GM12878 (cell line): ENCODE measurements around the gene ADCY9.

Source experiments
- ATF7 ChIP-seq: fragments of 450-650 bp; IDR thresholded peaks from 2 replicates; pipeline ENCODE4 v1.6.1; 2016; ENCODE audit warnings: low read depth, mild to moderate bottlenecking
- ESRRA ChIP-seq: IDR thresholded peaks from 2 replicates; pipeline ENCODE4 v1.6.1; 2012; ENCODE audit warnings: mild to moderate bottlenecking, low read length, improper control_type of control experiment
- EZH2 ChIP-seq: IDR thresholded peaks from 2 replicates; pipeline ENCODE4 v1.6.1; 2012; ENCODE audit warnings: low read depth, mild to moderate bottlenecking, control low read depth, inconsistent platforms, low read length, borderline replicate concordance; ENCODE audit not compliant: control insufficient read depth
- KDM1A ChIP-seq: fragments of 200-600 bp; sonication (generic); IDR thresholded peaks from 2 replicates; pipeline ENCODE4 v1.6.1; 2016; ENCODE audit warnings: borderline replicate concordance
- NFIC ChIP-seq: IDR thresholded peaks from 2 replicates; pipeline ENCODE4 v1.6.1; 2012; ENCODE audit warnings: low read depth, mild to moderate bottlenecking, inconsistent platforms, low read length, moderate library complexity
- RAD21 ChIP-seq: IDR thresholded peaks from 2 replicates; pipeline ENCODE4 v1.6.1; 2011; ENCODE audit warnings: mild to moderate bottlenecking, low read depth, low read length, moderate library complexity; ENCODE audit not compliant: insufficient read depth
- SMAD1 ChIP-seq: fragments of 450-650 bp; IDR thresholded peaks from 2 replicates; pipeline ENCODE4 v1.6.1; 2018; ENCODE audit warnings: mild to moderate bottlenecking, low read depth; ENCODE audit not compliant: partially characterized antibody
- TAF1 ChIP-seq: IDR thresholded peaks from 2 replicates; pipeline ENCODE4 v1.6.1; 2011; ENCODE audit warnings: mild to moderate bottlenecking, low read depth, low read length, borderline replicate concordance
- TF ChIP-seq, protein P1 (sequence below), 3 experiments: IDR thresholded peaks in 2 of 3; conservative IDR thresholded peaks in 1 of 3; 2 replicates each; pipeline ENCODE4 v1.5.1; 2011; ENCODE audit warnings: low read depth in 3 of 3, low read length in 3 of 3, mild to moderate bottlenecking in 3 of 3, control low read depth in 2 of 3, moderate library complexity in 2 of 3, inconsistent platforms in 1 of 3, mixed read lengths in 1 of 3; ENCODE audit not compliant: control insufficient read depth in 2 of 3, insufficient read depth in 1 of 3; ENCODE audit errors: extremely low read depth in 1 of 3
- TF ChIP-seq, protein P2 (sequence below): fragments of 450-650 bp; IDR thresholded peaks from 2 replicates; pipeline ENCODE4 v1.6.1; 2017; ENCODE audit warnings: antibody characterized with exemption, mild to moderate bottlenecking, moderate library complexity
- TF ChIP-seq, protein P3 (sequence below): IDR thresholded peaks from 2 replicates; pipeline ENCODE4 v1.6.1; 2012; ENCODE audit warnings: improper control_type of control experiment, low read depth, low read length; ENCODE audit not compliant: insufficient replicate concordance

GRCh38 chr16:4056161-4057105 is 59.8 kb downstream of the ADCY9 start:
- TF ChIP-seq KDM1A (no peak), ATF7 (no peak), TAF1 (no peak), EZH2 (no peak), RAD21 (no peak), SMAD1 (no peak), ESRRA (no peak), NFIC (no peak)
- TF ChIP-seq, protein P1, sequence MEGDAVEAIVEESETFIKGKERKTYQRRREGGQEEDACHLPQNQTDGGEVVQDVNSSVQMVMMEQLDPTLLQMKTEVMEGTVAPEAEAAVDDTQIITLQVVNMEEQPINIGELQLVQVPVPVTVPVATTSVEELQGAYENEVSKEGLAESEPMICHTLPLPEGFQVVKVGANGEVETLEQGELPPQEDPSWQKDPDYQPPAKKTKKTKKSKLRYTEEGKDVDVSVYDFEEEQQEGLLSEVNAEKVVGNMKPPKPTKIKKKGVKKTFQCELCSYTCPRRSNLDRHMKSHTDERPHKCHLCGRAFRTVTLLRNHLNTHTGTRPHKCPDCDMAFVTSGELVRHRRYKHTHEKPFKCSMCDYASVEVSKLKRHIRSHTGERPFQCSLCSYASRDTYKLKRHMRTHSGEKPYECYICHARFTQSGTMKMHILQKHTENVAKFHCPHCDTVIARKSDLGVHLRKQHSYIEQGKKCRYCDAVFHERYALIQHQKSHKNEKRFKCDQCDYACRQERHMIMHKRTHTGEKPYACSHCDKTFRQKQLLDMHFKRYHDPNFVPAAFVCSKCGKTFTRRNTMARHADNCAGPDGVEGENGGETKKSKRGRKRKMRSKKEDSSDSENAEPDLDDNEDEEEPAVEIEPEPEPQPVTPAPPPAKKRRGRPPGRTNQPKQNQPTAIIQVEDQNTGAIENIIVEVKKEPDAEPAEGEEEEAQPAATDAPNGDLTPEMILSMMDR (IDR thresholded peaks at IDR 0.05 in 2 of 3, conservative IDR thresholded peaks at IDR 0.05 in 1 of 3; ENCODE audit: control insufficient read depth in 2 of 3, extremely low read depth in 1 of 3, insufficient read depth in 1 of 3, low read depth in 3 of 3, low read length in 3 of 3) = no peak
- TF ChIP-seq, protein P2, sequence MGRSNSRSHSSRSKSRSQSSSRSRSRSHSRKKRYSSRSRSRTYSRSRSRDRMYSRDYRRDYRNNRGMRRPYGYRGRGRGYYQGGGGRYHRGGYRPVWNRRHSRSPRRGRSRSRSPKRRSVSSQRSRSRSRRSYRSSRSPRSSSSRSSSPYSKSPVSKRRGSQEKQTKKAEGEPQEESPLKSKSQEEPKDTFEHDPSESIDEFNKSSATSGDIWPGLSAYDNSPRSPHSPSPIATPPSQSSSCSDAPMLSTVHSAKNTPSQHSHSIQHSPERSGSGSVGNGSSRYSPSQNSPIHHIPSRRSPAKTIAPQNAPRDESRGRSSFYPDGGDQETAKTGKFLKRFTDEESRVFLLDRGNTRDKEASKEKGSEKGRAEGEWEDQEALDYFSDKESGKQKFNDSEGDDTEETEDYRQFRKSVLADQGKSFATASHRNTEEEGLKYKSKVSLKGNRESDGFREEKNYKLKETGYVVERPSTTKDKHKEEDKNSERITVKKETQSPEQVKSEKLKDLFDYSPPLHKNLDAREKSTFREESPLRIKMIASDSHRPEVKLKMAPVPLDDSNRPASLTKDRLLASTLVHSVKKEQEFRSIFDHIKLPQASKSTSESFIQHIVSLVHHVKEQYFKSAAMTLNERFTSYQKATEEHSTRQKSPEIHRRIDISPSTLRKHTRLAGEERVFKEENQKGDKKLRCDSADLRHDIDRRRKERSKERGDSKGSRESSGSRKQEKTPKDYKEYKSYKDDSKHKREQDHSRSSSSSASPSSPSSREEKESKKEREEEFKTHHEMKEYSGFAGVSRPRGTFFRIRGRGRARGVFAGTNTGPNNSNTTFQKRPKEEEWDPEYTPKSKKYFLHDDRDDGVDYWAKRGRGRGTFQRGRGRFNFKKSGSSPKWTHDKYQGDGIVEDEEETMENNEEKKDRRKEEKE = no peak
- TF ChIP-seq, protein P3, sequence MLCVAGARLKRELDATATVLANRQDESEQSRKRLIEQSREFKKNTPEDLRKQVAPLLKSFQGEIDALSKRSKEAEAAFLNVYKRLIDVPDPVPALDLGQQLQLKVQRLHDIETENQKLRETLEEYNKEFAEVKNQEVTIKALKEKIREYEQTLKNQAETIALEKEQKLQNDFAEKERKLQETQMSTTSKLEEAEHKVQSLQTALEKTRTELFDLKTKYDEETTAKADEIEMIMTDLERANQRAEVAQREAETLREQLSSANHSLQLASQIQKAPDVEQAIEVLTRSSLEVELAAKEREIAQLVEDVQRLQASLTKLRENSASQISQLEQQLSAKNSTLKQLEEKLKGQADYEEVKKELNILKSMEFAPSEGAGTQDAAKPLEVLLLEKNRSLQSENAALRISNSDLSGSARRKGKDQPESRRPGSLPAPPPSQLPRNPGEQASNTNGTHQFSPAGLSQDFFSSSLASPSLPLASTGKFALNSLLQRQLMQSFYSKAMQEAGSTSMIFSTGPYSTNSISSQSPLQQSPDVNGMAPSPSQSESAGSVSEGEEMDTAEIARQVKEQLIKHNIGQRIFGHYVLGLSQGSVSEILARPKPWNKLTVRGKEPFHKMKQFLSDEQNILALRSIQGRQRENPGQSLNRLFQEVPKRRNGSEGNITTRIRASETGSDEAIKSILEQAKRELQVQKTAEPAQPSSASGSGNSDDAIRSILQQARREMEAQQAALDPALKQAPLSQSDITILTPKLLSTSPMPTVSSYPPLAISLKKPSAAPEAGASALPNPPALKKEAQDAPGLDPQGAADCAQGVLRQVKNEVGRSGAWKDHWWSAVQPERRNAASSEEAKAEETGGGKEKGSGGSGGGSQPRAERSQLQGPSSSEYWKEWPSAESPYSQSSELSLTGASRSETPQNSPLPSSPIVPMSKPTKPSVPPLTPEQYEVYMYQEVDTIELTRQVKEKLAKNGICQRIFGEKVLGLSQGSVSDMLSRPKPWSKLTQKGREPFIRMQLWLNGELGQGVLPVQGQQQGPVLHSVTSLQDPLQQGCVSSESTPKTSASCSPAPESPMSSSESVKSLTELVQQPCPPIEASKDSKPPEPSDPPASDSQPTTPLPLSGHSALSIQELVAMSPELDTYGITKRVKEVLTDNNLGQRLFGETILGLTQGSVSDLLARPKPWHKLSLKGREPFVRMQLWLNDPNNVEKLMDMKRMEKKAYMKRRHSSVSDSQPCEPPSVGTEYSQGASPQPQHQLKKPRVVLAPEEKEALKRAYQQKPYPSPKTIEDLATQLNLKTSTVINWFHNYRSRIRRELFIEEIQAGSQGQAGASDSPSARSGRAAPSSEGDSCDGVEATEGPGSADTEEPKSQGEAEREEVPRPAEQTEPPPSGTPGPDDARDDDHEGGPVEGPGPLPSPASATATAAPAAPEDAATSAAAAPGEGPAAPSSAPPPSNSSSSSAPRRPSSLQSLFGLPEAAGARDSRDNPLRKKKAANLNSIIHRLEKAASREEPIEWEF = no peak
